Ramos (cell line): ENCODE results near the gene RNF40.

ENCODE experiments used
- in situ Hi-C: fragments of 300-500 bp; cut with MboI; formaldehyde crosslinking; loops from one replicate; pipeline ENCODE4 v1.14.3; 2022; ENCODE audit warnings: low sequenced_read_pairs; ENCODE audit not compliant: unreplicated experiment

The RNF40 gene

DNA sequence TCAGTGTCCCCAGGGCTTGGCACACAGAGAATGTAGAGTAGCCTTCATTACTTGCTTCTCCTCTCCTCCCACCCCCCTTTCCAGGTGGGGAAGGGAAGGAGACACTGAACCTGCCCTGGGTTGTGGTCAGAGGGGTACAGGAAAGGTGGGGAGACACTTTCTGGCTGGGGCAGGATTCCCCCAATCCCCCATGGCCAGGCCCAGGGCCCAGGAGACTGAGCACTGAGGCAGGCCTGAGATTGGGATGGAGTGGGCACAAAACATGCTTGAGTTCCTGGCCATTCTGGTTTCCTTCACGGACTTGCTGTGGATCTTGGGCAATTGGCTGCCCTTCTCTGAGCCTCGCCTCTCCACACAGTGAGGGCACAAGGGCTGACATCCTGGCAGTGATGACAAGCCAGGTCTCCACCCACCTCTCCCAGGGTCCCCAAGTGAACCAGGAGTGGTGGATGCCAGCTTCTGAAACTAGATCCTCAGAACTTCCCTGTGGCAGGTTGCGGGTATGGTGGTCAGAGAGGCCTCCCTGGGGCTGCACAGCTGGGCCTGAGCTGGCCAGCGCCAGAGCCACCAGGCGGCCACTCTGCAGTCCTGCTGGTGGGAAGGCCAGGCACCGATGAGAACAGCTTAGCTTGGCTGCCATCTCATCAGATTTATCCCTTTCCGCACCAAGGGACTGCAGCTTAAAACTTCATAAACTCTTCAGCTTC lies 15.6 kb downstream of the RNF40 start:
- in situ Hi-C loops, result no loop called here

DNA sequence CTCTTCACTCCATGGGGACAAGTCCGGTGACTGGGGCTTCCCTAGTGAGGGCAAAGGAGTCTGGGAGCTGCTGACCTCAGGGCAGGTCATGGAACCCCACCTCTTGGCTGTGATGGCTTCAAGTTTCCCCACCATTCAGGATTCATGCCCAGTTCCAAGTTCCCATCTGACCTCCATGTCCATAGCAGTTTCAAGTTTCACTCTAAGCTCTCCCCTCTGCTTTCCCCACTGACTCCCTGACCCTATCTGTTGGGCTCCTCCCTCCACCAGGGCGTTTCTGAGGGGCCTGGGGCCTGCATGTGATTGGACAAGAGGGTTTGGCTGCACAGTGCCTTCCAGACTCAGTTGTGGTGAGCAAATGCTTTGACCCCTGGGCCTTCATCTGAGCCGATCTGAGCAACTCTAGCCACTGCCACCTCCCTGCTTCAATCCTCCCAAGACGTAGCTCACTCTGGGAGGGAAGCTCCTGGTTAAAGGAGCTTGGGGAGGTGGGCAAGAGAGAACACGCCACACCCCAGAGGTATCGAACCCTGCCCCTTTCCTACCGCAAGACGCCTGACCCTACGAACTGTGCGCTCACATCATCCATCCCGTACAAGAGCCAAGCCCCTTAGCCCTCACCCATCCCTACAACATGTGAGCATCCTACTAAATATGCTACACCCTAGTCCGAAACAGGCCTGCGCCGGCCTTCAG lies 16.6 kb downstream of the RNF40 start:
- in situ Hi-C loops, result no loop called here

DNA sequence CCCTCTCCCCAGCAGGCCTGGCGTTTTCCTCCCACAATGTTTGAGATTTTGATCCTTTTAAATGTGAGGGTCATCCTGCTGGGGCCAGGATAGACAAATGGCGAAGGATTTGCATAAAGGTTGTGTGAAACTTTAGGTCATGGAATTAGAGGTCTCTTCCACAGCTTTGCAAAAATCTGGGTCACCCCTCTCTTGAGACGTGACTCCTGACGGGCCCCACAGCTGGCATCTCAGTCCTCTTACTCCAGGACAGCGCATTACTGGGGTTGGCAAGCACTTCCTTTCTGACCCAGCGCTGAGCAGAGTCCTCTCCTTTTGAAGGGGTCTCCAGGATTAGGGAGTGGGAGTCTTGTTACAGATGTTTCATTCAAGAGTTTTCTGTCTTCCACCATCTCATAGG lies 17.5 kb downstream of the RNF40 start:
- in situ Hi-C loops, result no loop called here

DNA sequence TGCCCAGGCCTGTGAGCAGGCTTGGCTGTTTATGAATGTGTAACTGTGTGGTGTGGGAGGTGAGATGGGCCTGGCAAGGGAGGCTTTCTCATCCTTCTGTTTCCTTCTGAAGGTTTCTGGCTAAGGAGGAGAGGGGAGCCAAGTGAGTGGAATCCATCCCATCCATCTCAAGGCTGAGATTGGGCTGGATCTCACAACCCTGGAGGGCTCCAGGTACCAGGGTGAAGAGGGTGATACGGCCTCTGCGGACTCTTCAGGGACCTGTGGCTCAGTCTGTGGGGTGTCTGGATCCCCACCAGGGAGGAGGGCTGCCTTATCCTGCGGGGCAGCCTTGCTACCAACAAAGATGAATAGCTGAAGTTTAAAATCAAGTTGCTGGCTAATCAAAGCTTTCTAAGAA lies 17.9 kb downstream of the RNF40 start:
- in situ Hi-C loops, result no loop called here

DNA sequence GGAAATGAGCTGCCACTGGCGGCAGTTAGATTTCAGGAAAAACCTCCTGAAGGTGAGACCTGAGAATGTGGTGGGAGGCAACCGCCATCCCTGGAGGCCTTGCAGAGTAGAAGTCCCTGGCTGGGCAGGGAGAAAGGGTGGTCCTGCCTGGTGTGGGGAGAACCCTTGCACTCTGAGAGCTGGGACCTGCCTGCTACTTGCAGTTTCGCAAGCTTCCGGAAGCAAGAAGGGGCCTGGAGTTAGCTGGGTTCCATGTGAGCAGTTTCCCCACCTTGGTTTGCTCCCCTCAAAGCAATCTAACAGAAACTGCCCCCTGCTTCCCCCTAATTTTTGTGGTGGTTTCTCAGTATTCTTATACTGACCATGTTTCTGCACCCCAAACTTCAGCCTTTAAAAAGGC lies 18.4 kb downstream of the RNF40 start:
- in situ Hi-C loops, result no loop called here

DNA sequence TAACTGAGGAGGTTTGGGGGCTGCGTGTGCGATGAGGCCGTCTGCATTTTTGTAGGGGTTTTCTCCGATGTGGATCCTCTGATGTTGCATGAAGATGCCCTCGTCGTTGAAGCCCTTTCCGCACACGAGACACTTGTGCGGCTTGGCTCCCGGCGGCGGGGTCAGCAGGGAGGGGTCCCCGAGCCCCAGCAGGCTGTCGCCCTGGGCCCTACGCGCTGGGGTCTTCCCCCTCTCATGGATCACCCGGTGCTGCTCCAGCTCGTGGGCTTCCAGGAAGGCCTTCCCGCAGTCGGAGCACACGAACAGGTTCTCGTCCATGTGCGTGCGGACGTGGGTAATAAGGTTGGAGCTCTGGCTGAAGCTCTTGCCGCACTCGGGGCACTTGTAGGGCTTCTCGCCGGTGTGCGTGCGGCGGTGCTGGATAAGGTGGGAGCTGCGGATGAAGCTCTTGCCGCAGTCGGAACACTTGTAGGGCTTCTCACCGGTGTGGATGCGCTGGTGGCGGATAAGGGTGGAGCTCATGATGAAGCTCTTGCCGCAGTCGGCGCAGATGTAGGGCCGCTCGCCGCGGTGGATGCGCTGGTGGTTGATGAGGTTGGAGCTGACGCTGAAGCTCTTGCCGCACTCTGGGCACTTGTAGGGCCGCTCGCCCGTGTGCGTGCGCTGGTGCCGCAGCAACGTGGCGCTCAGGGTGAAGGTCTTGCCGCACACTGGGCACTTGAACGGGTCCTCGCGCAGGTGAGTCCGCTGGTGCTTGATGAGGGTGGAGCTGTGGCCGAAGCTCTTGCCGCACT lies 20.6 kb downstream of the RNF40 start:
- in situ Hi-C loops, result no loop called here

DNA sequence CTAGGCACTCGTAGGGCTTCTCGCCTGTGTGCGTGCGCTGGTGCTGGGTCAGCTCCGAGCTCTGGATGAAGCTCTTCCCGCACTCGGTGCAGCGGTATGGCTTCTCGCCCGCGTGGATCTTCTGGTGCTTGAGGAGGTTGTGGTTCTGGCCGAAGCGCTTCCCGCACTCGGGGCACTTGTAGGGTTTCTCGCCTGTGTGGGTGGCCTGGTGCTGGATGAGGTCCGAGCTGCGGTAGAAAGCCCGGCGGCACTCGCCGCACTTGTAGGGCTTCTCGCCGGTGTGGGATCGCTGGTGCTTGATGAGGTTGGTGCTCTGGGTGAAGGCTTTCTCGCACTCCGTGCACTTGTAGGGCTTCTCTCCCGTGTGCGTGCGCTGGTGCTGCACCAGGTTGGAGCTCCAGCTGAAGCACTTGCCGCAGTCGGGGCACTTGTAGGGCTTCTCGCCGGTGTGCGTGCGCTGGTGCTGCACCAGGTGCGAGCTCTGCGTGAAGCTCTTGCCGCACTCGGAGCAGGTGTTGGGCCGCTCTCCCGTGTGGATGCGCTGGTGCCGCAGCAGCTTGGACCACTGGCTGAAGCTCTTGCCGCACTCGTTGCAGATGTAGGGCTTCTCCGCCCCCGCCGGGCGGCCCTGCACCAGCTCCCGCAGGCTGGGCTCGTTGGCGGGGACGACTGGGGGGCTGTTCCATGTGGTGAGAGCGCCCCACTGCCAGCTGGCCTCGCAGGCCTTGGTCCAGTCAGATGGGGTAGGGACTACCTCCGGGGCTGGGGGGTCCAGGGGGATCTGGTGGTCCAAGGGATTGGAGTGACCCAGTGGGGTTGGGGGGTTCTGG lies 21.4 kb downstream of the RNF40 start:
- in situ Hi-C loops, result no loop called here

DNA sequence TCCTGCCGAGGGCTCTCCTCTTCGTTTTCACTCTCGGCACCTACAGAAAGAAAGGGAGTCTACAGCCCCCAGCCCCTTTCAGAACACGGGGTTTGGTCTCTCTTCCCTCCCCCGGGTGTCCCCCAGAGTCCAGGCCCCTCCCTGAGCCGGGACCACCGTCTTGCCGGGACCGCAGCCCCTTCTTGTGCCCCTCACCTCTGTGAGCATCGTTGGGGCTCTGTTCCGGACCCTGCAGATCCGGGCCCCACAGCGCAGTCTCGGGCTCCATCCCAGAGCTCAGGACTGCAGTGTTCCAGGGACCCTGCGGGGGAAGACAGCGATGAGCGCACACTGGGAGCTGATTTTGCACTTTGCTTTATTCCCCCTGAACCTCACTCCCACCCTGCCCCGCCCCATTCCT lies 22.1 kb downstream of the RNF40 start:
- in situ Hi-C loops, result no loop called here

DNA sequence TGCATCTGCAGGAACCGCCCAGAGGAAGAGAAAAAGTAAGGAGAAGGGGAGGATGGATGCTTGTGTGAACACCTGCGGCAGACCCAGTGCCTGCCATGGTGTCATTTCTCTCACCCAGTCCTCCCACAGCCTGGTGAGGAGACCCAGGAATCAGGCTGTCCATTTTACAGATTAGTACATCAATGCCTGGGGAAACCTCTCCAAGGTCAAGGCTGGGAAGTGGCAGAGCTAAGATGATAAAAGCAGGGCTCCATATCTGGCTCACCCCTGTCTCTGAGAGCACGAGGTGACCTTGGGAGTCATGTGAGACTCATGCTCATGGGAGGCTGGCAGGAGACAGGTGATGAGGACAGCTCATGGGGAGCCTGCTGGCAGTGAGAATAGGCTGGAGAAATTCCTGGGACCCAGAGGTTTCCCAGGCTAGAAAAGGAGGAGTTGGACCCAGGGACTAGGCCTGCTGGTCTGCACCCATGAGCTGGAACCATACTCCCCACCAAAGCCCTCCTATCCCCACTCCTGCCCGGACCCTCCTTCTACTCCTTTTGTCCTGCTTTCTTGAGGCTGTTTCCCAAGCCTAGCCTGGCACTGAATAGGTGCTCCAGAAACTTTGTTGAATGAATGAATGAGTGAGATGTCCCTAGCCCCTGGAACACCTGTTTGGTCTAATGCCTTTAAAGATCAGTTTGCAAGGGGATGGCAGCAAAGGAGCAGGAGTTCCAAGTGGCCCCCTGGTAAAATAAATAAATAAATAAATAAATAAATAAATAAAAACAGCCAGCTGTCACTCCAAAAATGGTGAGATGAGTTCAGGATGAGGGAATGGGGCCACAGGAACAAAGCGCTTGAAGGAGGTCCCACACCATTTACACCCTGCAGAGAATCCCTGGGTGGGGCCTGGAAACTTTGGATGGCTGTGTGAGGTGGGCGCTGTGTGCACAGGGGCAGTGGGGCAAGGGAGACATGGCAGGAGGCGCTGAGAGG lies 23.3 kb downstream of the RNF40 start:
- in situ Hi-C loops, result no loop called here

DNA sequence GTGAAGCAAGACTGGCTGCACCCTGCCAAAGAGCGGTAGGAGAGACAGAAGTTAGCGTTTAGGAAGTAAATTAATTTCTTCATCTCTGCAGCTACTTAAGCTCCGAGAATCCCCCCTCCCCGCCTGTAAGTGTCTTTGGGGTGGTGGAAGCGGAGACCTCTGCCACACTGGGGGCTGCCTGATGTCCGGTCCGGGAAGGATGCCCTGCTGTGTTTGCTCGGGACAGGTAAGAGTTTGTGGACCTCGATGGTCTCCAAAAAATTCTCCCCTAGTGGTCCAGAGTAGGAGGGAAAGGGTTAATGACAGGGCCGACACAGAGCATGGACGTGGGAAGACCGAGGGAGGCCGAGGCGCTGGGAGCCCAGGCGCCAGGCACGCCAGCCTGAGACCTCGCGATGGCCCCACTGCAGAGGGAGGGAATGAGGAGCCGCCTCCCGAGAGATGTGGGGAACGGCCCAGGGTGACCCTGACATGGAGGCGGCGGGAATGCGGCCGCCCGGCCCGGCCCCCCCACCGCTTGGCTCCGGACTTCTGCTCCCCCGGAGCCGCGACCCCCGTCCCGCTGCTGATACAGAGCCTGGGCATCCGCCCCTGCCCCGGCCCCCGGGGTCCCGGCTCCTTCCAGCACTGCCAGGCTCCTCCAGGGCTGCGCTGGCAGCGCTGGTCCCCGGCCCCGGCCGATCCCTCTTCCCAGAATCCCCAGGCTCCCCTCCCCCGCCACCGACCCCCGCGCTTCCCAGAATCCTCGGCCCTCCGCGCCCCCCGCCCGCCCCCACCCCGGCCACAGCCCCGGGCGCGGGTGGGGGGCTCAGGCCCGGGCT lies 24.2 kb downstream of the RNF40 start:
- in situ Hi-C loops, result no loop called here

DNA sequence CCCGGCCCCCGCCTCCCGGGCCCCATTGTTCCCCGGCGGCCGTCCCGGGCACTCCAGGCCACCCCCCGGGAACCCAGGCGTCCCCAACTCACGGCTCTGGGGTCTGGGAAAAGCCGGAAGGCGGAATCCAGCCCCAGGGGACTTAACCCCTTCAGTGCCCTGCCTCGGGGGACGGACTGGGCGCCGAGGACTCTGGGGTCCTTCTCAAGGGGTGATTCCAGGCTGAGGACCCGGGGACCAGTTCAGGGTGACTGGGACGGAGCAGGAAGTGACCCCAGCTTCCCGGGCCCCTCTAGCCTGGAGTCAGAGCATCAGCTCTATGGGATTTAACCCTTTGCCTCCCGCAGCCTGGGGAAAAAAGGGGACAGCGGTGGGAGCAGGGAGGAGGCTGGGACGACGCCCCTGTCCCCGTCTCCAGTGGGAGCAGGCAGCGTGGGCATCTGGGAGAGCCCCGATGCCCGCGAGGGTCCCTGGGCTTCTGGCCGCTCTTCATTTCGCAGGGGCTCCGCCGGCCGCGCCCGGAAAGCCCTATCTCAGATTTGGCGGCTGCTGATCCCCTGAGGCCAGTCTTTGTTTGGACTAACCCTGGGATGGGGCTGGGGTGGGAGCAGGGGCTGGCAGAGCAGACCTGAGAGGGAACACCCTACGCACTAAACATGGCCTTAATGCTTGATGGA lies 25.0 kb downstream of the RNF40 start, which contains the start of gene ZNF629:
Gene ZNF629 (minus strand): TSS at position 270 of the 677 bp plus-strand sequence. CDS start 2,723 bp downstream, outside the sequence.
- in situ Hi-C loops, result no loop called here

DNA sequence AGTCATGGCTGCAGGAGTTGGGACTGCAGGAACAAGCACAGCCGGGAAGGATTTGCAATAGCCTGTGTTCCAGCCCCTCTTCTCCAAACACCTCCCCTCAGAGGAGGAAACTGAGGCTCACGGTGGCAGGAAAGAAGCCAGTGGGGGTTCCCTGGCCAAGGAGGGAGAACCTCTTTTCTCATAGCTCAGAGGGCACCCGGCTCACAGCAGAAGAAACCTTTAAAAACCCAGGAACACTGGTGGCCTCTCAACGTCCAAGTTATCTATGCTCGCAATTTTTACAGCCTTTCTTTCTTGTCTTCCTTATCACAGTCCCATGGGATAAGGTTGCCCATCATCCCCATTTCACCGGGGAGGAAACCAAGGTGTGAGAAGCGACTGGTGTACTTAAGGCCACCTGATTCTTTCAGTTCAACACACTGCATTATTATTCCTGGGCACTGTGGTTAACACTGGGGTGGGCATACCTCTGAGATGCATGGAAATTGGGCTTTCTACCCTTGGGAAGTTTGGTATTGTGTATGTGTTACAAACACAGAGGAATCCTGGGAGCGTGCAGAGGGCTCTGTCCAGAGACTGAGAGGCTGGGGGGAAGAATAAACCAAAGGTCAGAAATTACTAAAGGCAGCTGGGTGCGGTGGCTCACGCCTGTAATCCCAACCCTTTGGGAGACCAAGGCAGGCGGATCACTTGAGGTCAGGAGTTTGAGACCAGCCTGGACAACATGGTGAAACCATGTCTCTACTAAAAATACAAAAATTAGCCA lies 25.7 kb downstream of the RNF40 start:
- in situ Hi-C loops, result no loop called here

DNA sequence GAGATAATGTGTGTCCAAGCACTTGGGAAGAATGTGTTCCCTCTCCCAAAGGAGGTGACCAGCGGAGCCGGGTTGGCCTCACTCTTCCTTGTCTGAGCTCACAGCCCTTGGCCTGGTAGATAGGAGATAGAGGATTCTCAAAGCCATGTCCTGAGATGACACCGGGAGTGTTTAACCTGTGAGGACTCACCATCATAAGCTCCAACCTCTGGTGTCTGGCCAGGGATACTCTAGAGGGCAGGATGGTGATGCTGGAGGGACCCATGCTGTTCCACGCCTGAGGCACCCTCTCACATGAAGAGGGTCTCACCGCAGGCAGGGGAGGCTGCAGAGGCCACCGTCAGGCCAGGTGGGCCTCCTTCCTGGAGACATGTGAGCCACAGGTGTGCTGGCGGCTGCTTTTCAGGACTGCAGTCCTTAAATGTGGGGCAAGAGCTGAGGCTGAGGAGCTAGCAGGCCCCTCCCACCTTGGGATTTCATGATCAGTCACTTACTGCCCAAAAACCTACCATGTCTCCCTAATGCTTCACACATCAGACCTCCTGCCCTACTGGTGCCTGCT lies 31.5 kb downstream of the RNF40 start:
- in situ Hi-C loops, result loop anchor here (10.0 kb wide), 1 partner anchor 59 kb away; no protein-coding TSS in a partner anchor

DNA sequence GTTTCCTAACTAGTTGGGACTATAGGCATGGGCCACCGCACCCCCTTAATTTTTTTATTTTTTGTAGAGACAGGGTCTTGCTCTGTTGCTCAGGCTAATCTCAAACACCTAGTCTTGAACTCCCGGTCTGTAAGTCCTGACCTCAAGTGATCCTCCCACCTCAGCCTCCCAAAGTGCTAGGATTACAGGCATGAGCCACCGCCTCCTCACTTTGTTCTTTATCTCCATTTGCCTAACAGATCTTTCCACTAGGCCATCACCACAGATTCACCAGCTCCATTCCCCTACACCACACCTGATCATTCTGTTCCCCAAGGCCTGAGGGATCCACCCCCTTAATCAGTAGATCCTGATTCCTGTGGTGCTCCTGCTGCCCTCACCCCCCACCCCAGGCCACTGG lies 32.5 kb downstream of the RNF40 start:
- in situ Hi-C loops, result loop anchor here (10.0 kb wide), 1 partner anchor 60 kb away; no protein-coding TSS in a partner anchor

DNA sequence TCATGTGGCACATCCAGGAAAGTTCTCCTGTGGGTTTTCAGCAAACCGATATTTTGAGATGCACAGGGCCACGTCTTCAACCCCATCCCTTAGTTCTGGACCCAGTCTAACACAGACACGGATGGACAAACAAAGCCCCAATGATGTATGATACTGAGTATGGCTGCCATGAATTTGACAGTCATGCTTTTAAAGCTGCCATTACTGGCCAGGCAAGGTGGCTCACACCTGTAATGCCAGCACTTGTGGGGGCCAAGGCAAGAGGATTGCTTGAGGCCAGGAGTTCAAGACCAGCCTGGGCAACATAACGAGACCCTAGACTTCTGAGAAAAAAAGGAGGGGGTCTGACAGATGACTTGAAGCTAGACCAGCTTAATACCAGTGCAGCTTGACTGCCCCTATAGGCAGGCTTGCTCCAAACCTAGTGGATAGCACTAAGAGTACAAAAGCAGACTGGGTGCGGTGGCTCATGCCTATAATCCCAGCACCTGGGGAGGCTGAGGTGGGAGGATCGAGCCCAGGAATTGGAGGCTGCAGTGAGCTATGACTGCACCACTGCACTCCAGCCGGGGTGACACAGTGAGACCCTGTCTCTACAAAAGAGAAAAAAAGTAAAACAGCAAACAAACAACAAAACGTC lies 35.7 kb downstream of the RNF40 start:
- in situ Hi-C loops, result loop anchor here (10.0 kb wide), 1 partner anchor 63 kb away; no protein-coding TSS in a partner anchor

DNA sequence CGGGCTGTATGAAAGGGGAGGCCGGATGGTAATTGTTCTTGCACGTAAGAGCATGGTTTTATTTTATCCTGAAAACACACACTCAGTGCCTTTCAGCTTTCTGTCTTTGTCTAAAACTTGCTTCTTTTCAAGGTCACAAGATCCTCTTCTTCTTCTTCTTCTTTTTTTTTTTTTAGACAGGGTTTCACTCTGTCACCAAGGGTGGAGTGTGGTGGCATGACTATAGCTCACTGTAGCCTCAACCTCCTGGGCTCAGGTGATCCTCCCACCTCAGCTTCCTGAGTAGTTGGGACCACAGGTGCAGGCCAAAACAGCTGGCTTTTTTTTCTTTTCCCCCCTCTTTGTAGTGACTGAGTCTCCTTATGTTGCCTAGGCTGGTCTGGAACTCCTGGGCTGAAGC lies 40.8 kb downstream of the RNF40 start:
- in situ Hi-C loops, result no loop called here
